ENCODE data around the gene JAZF1. TPM values are rescaled to one million over a fixed set of nuclear protein-coding genes. Genes with fewer than 3 reads are reported as not detected.

Gene JAZF1
- total and polyA plus RNA-seq, 10 of the 15 experiments (the other 5 are each of a cell fraction or from before 2014, with no cell fraction given): 0.04 to 0.82 (median 0.15) TPM; not detected in 3

DNA sequence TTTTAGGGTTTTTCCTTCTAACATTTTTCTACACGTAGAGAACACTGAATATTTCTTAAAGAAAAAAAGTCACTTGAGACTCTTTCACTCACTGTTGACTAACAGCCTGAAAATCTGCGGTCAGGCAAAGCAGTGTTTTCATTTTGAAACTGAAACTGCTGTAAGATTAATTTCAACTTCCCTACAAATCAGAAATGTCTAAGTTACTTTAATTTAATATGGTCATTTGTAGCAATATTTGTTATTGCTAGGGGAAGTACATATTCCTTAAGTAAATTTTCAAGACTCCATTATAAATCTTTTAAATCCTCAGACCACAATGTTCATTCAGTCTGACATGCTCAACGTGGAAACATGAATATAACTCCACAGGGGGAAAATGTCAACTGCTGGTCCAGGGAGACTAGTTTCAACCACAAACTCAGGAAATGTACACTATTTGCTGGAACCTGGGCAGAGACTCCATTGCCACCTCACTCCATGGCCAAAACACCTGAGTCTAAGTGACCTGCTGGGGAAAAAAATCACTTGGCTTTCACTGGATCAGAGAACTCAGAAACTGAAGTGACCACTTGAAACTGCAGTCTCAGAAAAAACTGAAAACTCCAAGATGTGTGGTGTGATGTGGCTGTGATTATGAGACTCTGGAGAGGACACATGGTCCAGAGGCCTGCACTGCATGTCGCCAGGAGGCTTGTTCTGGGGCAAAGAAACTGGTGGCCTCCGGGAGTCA lies 279.4 kb downstream of the JAZF1 start (continued):
- peak; percentile 80 to 83 for TF ChIP-seq IKZF2 (IDR thresholded peaks at IDR 0.05)
- TF ChIP-seq GABPA (IDR thresholded peaks at IDR 0.05; ENCODE audit: low read depth): peak; percentile 37; the same call in 1 of the 2 replicates
- peak; percentile 57 to 65; a peak in 1 of 4 replicates for TF ChIP-seq EP300 (IDR thresholded peaks at IDR 0.05; ENCODE audit: borderline replicate concordance in 1 of 2, control insufficient read depth in 1 of 2, low read depth in 2 of 2, low read length in 2 of 2)
- no peak for TF ChIP-seq NRF1 (conservative IDR thresholded peaks at IDR 0.05; ENCODE audit: low read depth, low read length)
- no peak for TF ChIP-seq BRCA1 (IDR thresholded peaks at IDR 0.05; ENCODE audit: low read depth, low read length)
- TF ChIP-seq BHLHE40 (IDR thresholded peaks at IDR 0.05; ENCODE audit: borderline replicate concordance in 1 of 2, low read depth in 2 of 2, low read length in 1 of 2): 0 out of 4 replicates have a peak, but pooled peaks of 1 of the 2 experiments have one; percentile 30
- peak; percentile 53 for TF ChIP-seq CUX1 (IDR thresholded peaks at IDR 0.05; ENCODE audit: insufficient replicate concordance, low read depth, low read length)
- TF ChIP-seq CEBPB (IDR thresholded peaks at IDR 0.05; ENCODE audit: borderline replicate concordance in 1 of 2, low read depth in 2 of 2, low read length in 2 of 2): no peak
- TF ChIP-seq NKRF (conservative IDR thresholded peaks at IDR 0.05): no peak
- TF ChIP-seq SREBF1 (IDR thresholded peaks at IDR 0.05; ENCODE audit: low read length): no peak
- TF ChIP-seq, protein P1, sequence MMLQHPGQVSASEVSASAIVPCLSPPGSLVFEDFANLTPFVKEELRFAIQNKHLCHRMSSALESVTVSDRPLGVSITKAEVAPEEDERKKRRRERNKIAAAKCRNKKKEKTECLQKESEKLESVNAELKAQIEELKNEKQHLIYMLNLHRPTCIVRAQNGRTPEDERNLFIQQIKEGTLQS (IDR thresholded peaks at IDR 0.05; ENCODE audit: borderline replicate concordance, extremely low read depth, low read depth, low read length): no peak
- TF ChIP-seq RAD21 (IDR thresholded peaks at IDR 0.05; ENCODE audit: insufficient read depth, low read depth, low read length): no peak
- TF ChIP-seq JUNB (IDR thresholded peaks at IDR 0.05): peak; percentile 89
- TF ChIP-seq, protein P2, sequence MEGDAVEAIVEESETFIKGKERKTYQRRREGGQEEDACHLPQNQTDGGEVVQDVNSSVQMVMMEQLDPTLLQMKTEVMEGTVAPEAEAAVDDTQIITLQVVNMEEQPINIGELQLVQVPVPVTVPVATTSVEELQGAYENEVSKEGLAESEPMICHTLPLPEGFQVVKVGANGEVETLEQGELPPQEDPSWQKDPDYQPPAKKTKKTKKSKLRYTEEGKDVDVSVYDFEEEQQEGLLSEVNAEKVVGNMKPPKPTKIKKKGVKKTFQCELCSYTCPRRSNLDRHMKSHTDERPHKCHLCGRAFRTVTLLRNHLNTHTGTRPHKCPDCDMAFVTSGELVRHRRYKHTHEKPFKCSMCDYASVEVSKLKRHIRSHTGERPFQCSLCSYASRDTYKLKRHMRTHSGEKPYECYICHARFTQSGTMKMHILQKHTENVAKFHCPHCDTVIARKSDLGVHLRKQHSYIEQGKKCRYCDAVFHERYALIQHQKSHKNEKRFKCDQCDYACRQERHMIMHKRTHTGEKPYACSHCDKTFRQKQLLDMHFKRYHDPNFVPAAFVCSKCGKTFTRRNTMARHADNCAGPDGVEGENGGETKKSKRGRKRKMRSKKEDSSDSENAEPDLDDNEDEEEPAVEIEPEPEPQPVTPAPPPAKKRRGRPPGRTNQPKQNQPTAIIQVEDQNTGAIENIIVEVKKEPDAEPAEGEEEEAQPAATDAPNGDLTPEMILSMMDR (IDR thresholded peaks at IDR 0.05 in 2 of 3, conservative IDR thresholded peaks at IDR 0.05 in 1 of 3; ENCODE audit: control insufficient read depth in 2 of 3, extremely low read depth in 1 of 3, insufficient read depth in 1 of 3, low read depth in 3 of 3, low read length in 3 of 3): no peak
